ENCODE data around the gene COMMD4.
"Not testable (repeated sequence)": the region's sequence is repeated elsewhere in the genome, so short reads cannot be mapped to it uniquely, and the experiment has no call there.

COMMD4 gene

DNA sequence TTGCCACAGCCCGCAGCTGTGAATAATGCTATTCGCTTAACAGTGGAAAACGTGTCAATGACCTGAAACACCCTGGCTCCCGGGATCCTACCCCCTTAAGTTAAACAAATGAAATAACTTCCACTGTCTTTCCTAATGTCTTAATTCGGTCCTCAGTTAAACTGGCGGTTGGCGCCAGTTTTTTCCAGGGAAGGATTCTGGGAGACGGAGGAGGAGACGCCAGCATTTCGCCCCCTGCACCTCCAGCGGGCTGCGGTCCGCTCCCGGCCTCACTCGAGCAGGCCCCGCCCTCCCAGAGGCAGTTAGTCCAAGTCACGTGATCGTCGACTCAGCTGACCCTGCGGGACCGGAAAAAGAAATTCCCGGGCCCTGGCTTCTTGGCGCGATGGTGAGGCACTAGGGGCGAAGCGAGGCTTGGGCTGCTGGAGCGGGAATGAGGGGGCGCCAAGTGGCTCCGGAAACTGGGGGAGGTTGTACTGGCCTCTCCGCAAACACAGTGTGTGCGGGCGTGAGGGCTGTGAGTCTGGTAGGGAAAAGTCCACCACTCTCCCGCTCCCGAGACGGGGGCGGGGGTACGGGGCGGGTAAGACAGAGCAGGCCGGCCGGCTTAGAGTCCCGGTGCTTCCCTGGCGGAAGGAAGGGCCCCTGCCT, at the start of gene COMMD4:
TSS of gene COMMD4 (plus strand) at position 359 of the 651 bp plus-strand sequence. CDS start at position 386, 27 bp downstream.
- peak; percentile 88 to 90 for DNase-seq

DNA sequence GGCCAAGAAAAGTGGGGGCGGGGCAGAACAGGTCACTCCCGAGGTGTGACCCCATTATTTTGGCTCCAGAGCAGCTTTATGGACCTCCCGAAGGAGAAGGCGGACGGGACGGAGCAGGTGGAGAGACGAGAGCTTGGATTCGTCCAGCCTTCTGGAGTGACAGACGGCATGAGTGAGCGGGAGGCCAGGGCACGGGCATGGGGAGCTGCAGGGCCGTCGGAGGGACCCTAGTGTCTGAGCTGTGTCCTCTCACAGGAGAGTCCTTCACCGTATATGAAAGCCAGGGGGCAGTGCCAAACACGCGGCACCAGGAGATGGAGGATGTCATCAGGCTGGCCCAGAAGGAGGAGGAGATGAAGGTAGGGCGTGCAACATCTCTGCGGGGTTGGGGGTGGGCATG, 42.2 kb upstream of the COMMD4 start:
- not testable (repeated sequence) for DNase-seq

DNA sequence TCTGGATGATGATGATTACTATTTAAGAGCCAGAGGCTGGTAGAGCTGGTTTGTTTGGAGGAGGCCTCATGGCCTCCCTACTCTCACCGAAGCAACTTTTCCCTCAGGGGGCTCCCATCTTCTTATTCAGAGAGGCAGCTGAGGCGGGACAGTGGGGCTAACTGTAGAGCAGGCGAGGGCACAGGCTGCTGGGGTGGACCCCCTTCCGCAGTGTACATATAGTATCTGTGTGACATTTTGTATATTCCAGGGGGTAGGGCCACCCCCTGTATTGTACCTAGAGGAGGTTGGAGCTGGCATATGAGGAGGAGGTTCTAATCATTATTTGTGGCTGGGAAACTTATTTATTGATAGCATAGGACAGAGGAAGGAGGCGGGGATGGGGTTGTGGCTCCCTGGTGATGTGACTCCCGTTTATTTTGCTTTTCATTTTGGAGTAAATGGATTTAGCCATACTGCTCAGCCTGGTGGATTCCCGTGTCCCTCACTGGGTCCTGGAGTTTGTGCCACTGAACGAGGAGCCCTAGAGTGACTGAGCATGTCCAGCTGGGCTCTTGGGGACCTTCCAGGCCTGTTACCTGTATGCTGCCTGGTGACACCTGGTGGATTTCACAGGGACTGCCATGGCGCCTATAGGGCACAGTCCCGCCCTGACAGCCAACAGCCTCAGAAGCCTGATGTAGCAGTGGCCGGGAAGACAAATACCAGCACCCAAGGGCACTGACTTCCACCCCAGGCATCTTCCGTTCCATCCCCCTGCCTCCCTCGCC, 37.1 kb upstream of the COMMD4 start:
- DNase-seq = not testable (repeated sequence)

DNA sequence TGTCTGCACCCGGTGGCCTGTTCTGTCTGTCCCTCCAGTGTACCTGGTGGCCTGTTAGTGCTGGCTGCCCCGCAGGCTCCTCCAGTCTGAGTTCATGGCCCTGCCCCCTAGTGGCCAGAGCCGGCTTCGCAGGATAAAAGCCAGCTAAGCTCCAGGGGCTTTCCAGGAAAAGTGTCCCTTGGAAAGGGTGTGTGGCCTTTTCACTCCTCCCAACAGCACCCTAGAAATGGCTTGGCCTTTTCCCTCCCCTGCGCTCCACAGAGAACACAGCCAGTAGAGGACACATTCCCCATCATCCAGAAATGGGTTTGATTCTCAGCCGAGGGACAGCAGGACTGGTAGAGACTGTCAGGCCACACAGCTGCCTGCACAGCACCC, 36.6 kb upstream of the COMMD4 start:
- DNase-seq = peak; percentile 71 to 74

DNA sequence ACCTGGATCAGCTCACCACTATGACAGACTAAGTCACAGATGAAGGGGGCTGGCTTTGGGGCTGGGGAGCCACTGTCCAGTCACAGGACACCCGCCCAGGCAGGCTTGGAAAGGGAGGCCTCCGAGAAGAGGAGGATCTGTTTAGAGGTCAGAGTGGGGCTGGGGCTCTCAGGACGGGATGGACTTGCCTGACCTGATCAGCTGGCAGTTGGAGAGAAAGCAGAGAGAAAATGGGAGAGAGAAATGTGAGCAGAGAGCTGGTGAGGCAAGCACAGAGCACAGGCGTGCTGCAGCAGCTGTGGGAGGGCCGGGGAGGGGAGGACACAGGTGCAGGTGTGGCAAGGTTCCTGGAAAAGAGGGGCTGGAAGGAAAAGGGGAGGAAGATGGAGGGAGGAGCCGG, 35.8 kb upstream of the COMMD4 start:
- DNase-seq = not testable (repeated sequence)

DNA sequence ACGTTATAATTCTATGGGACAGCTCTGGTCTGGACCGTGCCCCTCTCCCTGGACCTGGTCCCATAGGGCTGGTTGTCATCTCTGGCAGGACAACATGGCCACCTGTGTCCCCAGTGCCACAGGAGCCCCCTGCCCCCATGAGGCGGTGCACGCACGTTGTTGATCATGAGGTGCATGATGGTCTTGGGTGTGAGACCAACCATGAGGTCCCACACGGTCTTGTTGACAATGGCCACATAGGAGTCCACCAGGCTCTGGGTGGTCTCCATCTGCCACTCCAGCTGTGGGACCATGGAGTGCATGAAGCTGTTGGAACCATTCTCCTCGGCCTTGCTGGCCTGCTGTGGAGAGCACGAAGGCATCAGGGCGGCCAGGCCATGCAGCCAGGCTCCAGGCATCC, 33.5 kb upstream of the COMMD4 start:
- DNase-seq = no peak

DNA sequence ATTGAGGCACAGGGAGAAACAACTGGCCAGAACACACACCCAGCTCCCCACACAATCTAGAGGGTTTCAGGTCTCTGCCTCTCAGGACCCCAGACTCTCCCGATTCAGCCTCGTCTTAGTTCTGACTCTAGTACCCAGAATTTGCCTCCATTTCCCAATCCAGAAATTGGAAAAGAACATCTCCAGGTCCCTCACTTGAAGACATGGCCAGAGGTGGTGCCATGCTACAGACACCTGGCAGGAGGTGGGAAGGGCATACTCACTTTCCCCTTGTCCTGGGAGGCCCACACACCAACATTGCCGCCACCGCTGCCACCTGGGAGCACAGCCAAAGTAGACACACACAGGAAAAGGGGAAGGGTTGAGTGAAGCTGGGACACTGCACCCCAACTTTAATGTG, 33.1 kb upstream of the COMMD4 start:
- DNase-seq = not testable (repeated sequence)

DNA sequence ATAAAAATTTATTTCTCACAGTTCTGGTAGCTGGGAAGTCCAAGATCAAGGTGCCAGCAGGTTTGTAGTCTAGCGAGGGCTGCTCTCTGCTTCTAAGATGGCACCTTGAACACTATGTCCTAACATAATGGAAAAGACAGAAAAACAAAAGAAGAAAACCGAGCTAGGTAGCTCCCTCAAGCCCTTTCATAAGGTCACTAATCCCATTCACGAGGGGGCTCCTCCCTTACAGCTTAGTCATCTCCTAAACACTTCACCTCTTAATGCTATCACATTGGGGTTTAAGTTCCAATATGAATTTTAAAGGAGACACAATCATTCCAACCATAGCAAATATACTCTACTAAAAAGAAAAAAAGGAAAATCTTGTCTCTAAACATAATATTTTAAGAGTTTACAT, 29.7 kb upstream of the COMMD4 start:
- no peak for DNase-seq

DNA sequence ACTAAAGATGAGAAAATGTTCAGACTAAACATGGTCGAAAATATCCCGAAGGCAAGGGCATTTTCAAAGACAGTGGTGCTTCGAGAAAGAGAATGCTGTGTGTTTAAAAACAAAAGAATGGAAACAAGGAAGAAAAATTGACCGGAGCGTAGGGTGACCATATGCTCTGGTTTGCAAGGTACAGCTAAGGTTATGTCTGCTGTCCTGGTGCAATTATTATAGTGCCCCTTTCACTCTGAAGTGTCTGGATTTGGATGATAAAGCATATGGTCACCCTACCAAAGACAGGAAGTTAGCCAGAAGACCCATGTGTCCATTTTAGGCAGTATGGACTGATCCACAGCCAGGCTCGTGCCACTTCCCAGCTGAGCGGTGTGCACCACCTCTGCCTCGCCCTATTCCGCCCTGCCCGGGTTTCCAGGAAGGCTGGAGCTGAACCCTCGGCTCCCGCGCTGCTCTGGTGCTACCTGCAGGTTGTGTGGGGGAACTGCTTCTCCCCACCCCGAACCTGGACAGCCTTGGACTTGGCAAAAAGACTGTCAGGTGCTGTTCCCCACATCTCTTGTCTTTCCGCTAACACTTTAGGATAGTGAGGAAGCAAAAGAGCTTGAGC, 28.0 kb upstream of the COMMD4 start:
- peak in 1 of 2 donors; percentile 36 for DNase-seq

DNA sequence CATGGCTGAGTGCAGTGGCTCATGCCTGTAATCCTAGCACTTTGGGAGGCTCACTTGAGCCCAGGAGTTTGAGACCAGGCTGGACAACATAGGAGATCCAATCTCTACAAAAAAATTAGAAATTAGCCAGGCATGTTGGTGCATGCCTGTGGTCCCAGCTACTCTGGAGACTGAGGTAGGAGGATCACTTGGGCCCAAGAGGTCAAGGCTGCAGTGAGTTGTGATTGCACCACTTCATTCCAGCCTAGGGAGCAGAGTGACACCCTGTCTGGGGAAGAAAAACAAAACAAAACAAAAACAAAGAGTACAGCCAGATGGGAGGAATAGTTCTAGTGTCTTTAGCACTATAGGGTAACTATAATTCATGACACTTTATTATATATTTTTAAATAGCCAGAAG, 26.2 kb upstream of the COMMD4 start:
- DNase-seq = no peak

DNA sequence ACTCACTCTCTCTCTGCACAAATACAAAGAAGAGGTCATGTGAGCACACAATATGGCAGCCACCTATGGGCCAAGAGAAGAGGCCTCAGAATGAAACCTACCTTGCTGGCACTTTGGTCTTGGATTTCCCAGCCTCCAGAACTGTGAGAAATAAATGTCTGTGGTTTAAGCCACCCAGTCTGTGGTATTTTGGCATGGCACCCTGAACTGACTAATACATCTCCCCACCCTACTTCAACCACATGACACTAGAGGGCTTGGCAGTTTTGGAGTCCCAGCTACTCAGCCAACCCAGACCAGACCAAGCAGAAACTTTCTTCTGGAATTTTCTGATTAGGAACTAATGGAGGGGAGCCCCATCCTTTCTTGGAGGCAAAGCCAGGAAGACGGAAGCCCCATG, 23.3 kb upstream of the COMMD4 start:
- DNase-seq = not testable (repeated sequence)

DNA sequence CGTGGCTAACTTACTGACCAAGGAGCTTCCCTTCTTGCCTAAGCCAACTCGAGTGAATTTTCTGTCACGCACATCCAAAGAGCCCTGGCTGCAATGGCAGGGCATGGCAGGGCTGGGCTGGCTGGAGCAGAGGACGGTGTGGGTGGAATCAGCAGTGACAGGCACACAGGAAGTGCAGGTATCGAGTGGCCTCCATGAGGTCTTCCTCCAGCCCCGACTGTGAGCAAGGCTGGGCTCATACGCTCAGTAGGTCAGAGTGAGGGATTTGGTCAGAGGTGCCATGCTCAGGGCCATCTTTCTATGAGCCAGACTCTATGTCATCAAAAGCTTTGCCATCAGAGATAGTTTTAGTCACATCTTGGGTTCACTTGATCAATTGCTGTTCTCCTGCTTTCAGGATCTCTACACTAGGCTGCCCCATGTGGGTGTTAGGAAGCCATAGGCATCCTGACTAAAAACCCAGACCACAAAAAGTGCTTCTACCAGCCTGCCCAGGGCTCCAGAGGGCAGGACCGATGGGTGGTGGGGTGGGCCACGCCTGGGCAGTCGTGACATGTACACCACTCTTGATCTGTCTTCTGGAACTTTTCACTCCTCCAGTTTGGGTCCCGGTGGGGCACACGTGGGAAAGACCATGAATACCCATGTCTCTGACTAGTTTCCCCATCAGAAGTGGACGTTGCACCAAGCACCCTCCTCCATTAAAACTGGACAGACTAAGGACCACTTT, 22.6 kb upstream of the COMMD4 start:
- DNase-seq = no peak

DNA sequence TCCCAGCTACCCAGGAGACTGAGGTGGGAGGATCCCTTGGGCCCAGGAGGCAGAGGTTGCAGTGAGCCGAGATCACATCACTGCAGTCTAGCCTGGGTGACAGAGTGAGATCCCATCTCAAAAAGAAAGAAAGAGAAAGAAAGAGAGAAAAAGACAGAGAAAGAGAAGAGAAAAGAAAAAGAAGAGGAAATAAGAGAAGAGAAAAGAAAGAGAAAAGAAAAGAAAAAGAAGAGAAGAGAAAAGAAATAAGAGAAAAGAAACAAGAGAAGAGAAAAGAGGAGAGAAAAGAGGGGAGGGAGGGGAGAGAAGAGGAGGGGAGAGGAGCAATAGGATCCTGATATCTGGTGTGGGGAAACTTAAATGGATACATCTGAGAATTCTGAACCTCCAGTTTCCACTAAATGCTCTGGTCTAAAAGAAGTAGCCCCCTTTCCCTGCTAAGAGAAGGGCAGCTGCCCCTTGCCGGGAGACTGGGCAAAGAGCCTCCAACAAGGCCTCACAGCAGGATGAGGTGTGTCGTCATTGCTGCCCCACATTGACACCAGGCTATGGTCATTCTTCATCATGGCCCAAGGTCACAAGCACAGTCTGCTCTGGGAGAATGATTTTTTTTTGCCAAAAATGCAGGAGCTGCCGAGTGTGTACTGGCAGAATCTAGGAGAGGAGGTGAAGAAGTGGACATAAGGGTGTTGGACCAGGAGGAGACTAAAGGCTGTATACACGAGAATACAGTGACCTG, 21.1 kb upstream of the COMMD4 start:
- DNase-seq = no peak

DNA sequence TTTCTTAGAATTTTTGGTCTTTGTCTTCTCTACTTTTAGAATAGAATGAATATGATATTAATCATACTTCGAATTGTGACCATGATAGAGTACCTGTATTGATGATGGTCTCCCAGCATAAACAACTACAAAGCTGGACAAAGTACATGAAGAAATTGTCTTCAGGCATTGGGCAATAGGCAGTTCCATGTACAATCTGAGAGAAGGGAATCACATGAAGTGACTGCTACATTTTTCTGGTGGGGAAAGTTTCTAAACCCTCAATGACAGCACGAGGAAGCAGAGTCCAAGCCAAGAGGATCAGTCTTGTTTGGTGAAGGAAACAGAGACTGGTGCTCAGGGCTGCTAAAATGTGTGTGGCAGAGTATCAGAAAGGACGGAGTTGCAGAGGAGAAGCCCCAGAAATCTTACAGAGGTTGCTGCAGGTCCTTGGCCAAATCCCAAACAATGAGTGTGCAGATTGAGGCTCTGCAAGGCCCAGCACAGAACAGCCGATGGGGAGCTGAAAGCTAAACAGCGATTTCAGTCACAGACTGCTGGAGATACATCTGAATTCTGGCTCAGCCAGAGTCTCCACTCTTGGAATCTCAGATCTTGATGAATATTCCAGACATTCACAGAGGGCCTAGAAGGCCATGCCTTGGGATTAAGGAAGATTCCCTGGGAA, 16.5 kb upstream of the COMMD4 start:
- DNase-seq = not testable (repeated sequence)

DNA sequence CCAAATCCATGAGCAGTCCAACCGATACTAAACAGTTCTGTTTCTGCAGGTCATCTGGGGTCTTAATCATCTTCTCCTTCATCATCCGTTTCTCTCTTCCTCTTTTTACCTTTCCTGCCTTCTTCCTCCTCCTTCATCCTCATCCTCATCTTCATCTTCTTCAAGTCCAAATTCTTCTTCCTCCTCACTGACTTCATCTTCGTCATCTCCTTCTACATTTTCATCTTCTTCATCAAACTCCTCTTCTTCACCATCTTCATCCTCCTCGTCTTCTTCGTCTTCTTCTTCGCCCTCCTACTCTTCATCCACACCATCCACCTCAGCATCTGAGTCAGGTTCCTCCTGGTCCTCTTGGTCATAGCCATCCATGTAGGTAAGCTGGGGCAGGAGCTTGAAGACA, 14.2 kb upstream of the COMMD4 start:
- no peak for DNase-seq

DNA sequence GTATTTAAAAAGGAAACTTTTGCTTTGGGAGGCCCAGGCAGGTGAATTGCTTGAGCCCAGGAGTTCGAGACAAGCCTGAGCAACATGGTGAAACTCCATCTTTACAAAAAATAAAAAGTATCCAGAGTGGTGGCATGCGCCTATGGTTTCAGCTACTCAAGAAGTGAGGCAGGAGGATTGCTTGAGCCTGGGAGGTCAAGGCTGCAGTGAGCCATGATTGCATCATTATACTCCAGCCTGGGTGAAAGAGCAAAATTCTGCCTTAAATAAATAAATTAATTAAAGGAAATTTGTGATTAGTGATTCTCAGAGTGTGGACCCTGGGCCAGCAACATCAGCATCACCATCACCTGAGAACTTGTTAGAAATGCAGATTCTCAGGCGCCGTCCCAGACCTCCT, 9.9 kb upstream of the COMMD4 start:
- DNase-seq = no peak

DNA sequence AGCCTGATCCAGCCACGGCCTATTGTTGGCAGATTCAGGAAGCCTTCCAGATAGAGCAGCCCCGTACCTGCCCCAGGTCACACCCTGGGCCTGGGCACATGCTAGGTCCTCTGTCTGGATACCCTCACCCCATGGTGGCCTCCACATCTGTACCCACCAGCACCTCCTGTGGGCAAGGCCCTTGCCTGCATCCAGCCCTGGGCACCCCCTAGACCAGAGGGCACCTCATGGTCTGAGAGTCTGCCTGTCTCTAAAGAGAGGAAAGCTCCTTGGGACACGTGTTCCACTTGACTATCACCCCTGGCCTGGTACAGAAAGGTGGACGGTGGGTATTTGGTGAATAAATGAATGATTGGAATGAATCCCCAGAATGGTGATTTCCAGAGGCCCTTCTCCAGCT, 8.9 kb upstream of the COMMD4 start:
- no peak for DNase-seq

DNA sequence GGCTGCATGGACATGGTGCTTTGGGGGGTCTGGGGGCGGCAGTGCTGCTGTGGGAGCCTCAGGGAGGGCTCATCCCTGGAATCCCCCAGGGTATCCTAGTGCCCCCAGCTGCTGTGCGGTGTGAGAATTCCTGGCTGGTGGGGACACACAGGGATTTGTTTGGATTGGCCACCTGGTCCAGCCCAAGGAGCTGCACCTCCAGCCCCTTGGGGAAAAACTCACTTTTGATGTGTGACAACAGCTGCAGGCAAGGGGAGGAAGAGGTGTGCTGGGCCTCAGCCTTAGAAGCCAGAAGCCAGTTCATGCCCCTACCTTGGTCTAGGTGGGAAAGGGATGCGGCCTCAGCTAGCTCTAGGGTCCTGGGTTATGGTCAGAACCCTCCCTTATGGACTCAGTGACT, 8.4 kb upstream of the COMMD4 start:
- no peak for DNase-seq

DNA sequence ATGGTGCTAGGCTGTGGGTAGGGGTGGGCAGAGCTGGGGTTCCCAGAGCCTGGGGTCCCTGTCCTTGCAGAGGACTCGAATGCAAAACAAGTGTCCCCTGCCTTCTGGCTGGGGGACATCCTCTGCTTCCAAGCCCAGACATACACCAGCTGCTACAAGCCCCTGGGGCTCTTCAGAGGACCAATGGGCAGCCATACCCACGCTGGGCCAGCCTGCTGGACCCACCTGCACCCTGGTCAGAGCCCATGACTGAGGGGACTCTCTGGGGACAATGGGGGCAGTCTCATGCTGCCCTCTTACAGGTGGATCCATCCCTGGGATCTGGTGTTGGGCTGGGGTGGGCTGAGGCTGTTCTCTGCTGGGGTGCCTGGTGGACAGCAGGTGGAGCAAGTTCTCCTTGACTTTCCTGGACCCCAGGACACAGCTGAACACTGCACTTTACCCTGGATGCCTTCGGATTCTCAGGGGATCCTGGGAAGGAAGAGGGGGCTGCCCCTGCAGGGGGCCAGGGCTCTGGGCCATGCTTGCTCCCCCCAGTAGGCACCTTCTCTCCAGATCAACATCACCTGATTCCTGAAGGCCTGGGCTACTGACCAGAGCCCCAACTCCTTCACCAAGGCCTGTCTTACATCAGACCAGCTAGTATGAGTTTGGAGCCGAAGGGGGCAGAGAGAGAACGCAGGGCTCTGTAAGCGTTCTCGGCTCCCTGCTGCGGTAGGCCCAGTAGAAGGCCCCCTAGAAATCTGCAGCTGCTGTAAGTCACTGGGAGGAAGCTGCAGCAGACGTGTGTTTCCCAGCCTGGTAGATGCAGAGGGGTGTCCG, 7.2 kb upstream of the COMMD4 start:
- no peak for DNase-seq

DNA sequence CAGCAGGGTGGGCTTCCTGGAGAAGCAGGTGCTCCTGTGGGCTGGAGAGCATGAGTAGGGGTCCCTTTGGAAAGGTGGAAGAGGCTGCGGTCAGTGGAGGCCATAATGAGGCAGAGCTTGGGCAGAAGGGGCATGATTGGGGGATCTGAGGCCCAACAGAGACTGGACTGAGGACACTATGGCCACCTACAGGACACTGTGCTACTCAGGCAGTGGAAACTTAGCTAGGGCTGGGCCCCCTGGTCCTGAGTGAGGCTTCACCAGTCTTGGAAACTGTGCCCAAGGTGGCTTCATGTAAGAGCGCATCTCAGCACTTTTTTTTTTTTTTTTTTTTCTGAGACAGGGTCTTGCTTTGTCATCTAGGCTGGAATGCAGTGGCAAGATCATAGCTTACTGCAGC, 6.3 kb upstream of the COMMD4 start:
- DNase-seq = no peak

DNA sequence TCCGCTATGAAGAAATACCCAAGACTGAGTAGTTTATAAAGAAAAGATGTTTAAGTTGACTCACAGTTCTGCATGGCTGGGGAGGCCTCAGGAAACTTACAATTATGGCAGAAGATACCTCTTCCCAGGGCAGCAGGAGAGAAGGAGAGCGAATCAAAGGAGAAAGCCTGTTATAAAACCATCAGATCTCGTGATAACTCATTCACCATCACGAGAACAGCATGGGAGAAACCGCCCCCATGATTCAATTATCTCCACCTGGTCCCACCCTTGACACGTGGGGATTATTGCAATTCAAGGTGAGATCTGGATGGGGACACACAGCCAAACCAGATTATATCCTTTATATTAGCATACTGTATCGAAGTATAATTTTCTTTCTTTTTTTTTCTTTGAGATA, 3.8 kb upstream of the COMMD4 start:
- not testable (repeated sequence) for DNase-seq

Data from stimulated activated CD4-positive, alpha-beta T cell treated with anti-CD3 and anti-CD28 coated beads, Interleukin-2, amount 100 ng/mL, for 24 hours (primary cell).